GM18909 (cell line): Measurements from ENCODE around the gene PRRG2.

Experiments
- ATAC-seq: cut with Tn5 transposase; IDR thresholded peaks from one replicate; pipeline ENCODE4 v1.9.1; 2021; ENCODE audit warnings: mild to moderate bottlenecking; ENCODE audit not compliant: unreplicated experiment, poor library complexity

Gene PRRG2

GRCh38 chr19:49581007-49581508, at the start of gene PRRG2:
PRRG2 (plus strand) TSS chr19:49581316; CDS start chr19:49583220, 1,904 bp downstream.
- ATAC-seq, result no peak

DNA sequence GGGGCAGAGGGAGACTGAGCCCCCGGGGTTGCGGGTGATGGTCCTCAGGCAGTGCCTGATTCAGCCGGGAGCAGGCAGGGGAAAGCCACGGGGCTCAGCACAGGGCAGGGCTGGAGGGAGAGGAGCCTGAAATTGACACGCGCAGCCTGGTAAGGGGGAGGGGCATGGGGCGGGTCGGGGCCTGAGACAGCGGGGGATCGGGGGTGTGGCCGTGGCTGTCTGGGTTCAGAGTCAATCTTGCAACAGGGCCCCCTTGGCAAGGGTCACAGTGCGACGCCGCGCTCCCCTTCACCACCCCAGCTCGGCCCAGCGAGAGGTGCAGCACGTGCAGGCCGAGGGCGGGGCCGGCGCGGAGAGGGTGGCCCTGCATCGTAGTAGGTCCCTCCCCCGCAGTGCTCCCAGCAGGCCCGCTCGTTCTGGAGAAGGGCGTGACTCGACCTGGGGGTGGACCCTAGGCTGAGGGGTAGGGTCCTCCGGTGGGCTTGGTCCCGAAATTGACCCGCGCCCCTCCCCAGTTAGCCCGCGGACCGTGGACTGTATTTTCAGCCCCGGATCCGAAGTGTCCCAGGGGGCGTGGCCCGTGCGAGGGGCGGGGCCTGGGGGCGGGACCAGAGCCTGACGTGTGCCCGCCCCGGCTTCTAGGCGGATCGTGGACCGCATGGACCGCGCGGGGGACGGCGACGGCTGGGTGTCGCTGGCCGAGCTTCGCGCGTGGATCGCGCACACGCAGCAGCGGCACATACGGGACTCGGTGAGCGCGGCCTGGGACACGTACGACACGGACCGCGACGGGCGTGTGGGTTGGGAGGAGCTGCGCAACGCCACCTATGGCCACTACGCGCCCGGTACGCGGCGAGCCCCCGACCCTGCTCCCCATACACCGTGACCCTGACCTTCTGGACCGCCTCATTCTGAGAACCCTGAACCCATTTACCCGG, 47.3 kb upstream of the PRRG2 start:
- ATAC-seq, result peak; percentile 75

- no peak for ATAC-seq
Observed at GRCh38 chr19:49534632-49535385, 46.3 kb upstream of the PRRG2 start.

DNA sequence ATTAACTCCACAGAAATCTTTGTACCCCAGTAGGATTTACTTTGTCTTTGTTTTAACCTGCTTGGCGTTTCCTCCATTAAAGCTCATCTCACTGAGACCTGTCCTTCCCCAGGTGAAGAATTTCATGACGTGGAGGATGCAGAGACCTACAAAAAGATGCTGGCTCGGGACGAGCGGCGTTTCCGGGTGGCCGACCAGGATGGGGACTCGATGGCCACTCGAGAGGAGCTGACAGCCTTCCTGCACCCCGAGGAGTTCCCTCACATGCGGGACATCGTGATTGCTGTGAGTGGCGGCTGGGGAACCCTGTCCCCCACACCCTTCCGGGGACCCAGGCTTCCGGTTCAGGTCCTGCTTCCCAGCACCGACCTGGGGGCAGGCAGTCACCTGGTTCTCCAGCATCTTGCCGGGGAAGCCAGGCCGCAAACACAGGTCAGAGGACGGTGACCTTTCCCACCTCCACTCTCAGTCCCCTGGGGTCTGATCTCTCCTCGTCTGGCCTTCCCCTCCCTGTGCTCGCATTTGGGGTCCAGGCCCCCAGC, 44.1 kb upstream of the PRRG2 start:
- no peak for ATAC-seq

DNA sequence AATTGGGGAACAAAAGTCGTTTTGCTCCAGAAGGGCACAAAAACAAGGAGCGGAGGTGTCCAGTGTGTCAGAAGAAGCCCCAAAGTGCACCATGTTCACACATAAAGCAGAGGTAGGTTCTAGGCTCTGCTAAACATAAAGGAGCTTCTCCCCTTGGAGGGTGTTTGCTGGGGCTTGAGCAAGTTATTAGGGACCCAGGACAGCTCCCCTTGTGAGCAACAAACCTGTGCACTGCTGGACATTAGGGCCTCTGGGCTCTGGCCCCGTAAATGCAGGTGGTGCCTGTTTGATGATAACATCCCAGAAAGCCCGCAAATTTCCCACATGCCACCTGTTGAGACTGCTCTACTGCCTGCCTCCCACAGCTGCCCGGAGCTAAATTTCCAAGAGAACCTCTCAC, 42.5 kb upstream of the PRRG2 start:
- no peak for ATAC-seq

- ATAC-seq, result no peak
Observed at GRCh38 chr19:49539192-49539952, 41.7 kb upstream of the PRRG2 start.

DNA sequence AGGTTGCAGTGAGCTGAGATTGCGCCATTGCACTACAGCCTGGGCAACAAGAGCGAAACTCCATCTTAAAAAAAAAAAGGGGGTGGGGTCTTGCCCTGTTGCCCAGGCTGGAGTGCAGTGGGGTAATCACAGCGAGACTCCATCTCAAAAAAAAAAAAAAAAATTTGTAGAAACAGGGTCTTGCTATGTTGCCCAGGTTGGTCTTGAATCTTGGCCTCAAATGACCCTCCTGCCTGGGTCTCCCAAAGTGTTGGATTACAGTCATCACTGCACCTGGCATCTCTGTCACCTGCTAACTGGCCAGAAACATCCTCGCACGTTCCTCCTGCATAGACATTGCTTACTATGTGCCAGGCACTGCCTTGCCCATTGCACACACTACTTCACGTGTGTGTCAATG, 39.2 kb upstream of the PRRG2 start:
- no peak for ATAC-seq

DNA sequence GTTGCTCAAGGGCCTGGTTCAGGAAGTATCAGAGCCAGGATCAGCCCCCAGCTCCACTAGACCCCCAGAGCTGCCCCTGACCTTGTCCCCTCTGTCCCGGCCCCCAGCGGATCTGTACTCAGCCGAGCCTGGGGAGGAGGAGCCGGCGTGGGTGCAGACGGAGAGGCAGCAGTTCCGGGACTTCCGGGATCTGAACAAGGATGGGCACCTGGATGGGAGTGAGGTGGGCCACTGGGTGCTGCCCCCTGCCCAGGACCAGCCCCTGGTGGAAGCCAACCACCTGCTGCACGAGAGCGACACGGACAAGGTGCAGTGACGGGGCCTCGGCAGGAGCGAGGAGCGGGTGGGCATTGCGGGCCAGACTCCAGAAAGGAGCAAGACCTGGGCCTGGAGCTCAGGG, 38.7 kb upstream of the PRRG2 start:
- ATAC-seq, result no peak

DNA sequence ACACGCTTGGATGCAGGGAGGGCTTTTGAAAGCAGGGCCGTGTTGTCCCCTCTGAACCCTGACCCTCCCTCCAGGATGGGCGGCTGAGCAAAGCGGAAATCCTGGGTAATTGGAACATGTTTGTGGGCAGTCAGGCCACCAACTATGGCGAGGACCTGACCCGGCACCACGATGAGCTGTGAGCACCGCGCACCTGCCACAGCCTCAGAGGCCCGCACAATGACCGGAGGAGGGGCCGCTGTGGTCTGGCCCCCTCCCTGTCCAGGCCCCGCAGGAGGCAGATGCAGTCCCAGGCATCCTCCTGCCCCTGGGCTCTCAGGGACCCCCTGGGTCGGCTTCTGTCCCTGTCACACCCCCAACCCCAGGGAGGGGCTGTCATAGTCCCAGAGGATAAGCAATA, 38.1 kb upstream of the PRRG2 start:
- no peak for ATAC-seq

DNA sequence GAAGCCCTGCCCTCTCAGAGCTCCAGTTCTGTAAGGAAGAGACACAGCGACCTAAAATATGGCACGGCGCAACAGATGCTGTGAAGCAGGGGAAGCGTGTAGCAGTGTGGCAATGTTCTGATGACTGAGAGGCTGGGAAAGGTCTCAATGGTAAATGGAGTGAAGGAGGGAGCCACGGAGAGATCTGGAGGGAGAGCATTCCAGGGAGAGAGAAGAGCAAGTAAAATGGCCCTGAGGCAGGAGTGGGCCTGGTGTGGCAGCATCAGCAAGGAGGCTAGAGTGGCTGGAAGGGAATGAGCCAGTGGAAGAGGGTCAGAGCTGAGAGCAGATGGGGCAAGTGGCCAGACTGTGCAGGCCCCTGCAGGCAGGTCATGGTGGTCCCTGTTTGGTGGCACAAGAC, 37.0 kb upstream of the PRRG2 start:
- no peak for ATAC-seq

GRCh38 chr19:49546825-49547565, 34.1 kb upstream of the PRRG2 start:
- ATAC-seq, result no peak

DNA sequence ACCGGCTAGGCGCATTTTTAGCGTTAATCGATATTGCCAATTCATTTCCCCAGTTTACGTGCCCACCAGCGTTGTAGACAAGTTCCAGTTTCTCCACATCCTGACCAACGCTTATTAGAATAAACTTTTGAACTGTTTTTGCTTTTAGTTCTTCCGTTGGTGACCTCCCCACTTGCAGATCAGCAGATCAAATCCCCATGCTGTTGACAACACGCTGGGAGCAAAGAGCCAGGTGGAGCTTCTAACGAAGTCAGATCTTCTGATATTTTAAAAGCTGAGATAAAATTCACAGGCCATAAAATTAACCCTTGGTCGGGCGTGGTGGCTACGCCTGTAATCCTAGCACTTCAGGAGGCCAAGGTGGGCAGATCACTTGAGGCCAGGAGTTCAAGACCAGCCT, 32.1 kb upstream of the PRRG2 start:
- ATAC-seq, result no peak

- ATAC-seq, result no peak
Observed at GRCh38 chr19:49551531-49551930, 29.6 kb upstream of the PRRG2 start.

DNA sequence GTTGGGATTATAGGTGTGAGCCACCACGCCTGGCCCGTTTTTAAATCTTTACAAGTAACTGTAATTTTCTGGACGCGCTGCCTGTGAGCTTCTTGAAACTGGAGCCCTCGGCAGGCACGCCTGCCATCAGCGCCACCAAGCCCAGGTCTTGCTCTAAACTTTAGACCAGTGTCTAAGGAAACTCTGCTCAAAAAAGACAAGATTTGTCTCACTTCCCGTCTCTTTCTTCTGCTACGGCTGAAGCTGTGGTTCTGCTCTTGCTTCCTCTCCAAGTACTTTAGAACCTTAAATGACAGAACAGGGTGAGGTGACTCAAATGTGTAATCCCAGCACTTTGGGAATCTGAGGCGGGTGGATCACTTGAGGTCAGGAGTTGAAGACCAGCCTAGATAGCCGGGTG, 28.4 kb upstream of the PRRG2 start:
- no peak for ATAC-seq

DNA sequence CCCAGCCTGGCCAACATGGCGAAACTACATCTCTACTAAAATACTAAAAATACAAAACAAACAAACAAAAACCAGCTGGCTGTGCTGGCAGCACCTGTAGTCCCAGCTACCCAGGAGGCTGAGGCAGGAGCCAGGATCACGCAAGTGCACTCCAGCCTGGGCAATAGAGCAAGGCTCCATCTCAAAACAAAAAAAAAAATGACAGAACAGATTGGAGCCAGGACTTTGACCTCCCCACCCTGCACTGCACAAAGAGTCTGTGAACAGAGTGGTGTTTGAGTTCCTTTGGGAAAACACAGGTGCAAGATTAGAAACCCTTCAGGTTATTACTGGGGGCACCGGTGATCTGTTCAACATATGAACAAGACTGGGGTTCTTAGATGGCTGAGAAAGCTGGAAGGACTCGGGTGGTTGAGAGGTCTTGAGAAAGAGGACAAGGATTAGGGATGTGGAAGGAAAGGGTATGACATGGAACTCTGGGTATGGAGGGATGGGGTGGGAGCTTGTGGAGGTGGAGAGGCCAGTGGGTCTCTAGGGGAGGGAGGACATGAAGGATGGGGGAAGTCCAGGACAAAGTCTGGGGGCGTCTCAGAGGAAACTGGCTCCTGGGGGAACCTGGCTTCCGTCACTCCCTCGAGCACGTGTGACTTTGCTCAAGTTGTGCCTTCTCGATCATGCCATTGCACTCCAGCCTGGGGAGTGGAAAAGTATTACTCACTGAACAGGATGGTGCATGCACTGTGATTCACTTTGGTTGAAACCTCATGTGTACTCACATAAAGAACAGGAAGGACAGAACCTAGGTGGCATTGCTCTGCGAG, 27.5 kb upstream of the PRRG2 start:
- no peak for ATAC-seq

DNA sequence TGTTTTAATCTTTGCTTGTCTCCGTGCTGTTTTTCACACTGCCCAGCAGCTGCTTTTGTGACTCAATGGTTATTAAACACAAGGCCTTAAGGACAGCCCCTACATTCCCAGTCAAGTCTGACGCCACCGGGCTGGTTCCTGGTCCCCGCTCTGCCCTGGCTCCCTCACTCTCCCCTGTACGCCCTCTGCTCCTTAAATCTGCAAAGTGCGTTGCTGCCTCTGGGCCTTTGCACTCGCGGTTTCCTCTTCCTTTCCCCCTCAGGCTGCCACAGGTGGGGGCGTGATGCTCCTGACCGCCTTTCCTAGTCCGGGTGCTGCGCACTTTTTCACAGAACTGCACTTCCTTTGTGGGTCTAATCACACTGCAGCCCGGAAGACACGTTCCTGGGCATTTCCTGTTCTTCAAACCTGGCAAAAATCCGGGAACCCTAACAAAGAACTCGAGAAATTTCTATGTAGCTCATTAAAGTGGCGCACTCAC, 26.4 kb upstream of the PRRG2 start:
- ATAC-seq, result no peak

- no peak for ATAC-seq
Observed at GRCh38 chr19:49555600-49556411, 25.3 kb upstream of the PRRG2 start.
